Transverse colon (tissue), 4 donors: ENCODE data around the gene ART1. TPM values are rescaled to one million over a fixed set of nuclear protein-coding genes. Genes with fewer than 3 reads are reported as not detected.

Source experiments
- DNase-seq: peaks from one replicate; pipeline ENCODE4 v3.0.0-alpha.2; 2019
- H3K27ac ChIP-seq, 4 donors: fragments of 200-600 bp; sonication (generic); 2 replicates each; pipeline ENCODE4 v1.5.1; 2016 to 2018; ENCODE audit warnings: inconsistent platforms in 4 of 4
- H3K27me3 ChIP-seq: fragments of 200-600 bp; sonication (generic); 2 replicates; pipeline ENCODE4 v1.5.1; 2017; ENCODE audit warnings: inconsistent platforms
- H3K36me3 ChIP-seq, 4 donors: fragments of 200-600 bp; sonication (generic); 2 replicates each; pipeline ENCODE4 v1.5.1; 2017 to 2019; ENCODE audit warnings: inconsistent platforms in 4 of 4
- H3K4me1 ChIP-seq, 4 donors: fragments of 200-600 bp; sonication (generic); 2 replicates each; pipeline ENCODE4 v1.5.1; 2017 to 2020; ENCODE audit warnings: inconsistent platforms in 4 of 4
- H3K4me3 ChIP-seq, 4 donors: fragments of 200-600 bp; sonication (generic); 1 replicate in 1 of 4; 2 replicates in 3 of 4; pipeline versions ENCODE4 v1.5.1 to v1.6.1; 2017 to 2019; ENCODE audit warnings: inconsistent platforms in 4 of 4
- H3K9me3 ChIP-seq, 2 donors: fragments of 200-600 bp; sonication (generic); 2 replicates each; pipeline ENCODE4 v1.5.1; 2017 to 2019; ENCODE audit warnings: inconsistent platforms in 2 of 2
- CTCF ChIP-seq, 5 experiments: fragments of 200-600 bp in 3 of 5; fragments of 450-650 bp in 2 of 5; sonication (generic) in 3 of 5; IDR thresholded peaks; 1 replicate in 2 of 5; 2 replicates in 3 of 5; pipeline ENCODE4 v1.5.1; 2016 to 2017; ENCODE audit warnings: antibody characterized with exemption in 5 of 5, inconsistent platforms in 3 of 5, mild to moderate bottlenecking in 2 of 5, moderate library complexity in 1 of 5
- EP300 ChIP-seq: sonication (generic); formaldehyde crosslinking; IDR thresholded peaks from one replicate; pipeline ENCODE4 v1.6.1; 2017; ENCODE audit warnings: antibody characterized with exemption, low read depth
- POLR2A ChIP-seq: fragments of 450-650 bp; IDR thresholded peaks from one replicate; pipeline ENCODE4 v1.6.1; 2016; ENCODE audit warnings: antibody characterized with exemption, mild to moderate bottlenecking, moderate library complexity
- POLR2AphosphoS5 ChIP-seq, 3 donors: sonication (generic); formaldehyde crosslinking; IDR thresholded peaks; one replicate each; pipeline ENCODE4 v1.6.1; 2016; ENCODE audit warnings: antibody characterized with exemption in 3 of 3
- WGBS, 2 donors: methylation state at CpG; one replicate each; pipeline ENCODE4 v1.1.5; 2018; ENCODE audit warnings: low coverage in 1 of 2; 5-methylcytosine and 5-hydroxymethylcytosine counted together
- in situ Hi-C, 4 donors: fragments of 200-750 bp; cut with MboI; loops; one replicate each; pipeline versions ENCODE4 v1.15.0 to v1.15.1; 2017; ENCODE audit warnings: low sequenced_read_pairs in 3 of 4, low pct_ligation_motif_present in 1 of 4, low pct_unique_long_range_greater_than_20kb in 1 of 4
- intact Hi-C: fragments of 100-400 bp; cut with DNase I; formaldehyde crosslinking; loops from one replicate; pipeline ENCODE4 v1.15.1; 2023; ENCODE audit warnings: low total_unique reads
- total RNA-seq, 4 donors: library from RNA; depleted of rRNA; stranded (reverse); fragments of >200 nt; gene quantifications; one replicate each; pipeline ENCODE4 v1.1.0, GENCODE V29; 2016

The ART1 gene
- total RNA-seq, 4 donors from 2014 or later, result 3.3 to 3.7 TPM; not detected in 2

- intact Hi-C loops, result no loop called here
- Histone ChIP-seq H3K27ac (no peak overlapping the region), H3K9me3 (no peaks in the 10 kb centered on the region), H3K36me3 (peaks cover 0 to 81% (median 32%) of the 10 kb centered on the region in 4 donors), H3K4me3 (no peak overlapping the region), H3K27me3 (no peaks in the 10 kb centered on the region), H3K4me1 (no peaks in the 10 kb centered on the region)
- DNase-seq, result no peak
- TF ChIP-seq POLR2A (no peak), POLR2AphosphoS5 (IDR thresholded peaks at IDR 0.05) (no peak), CTCF (IDR thresholded peaks at IDR 0.05) (no peak), EP300 (no peak)
- 43 to 72% methylated on average over 2 to 4 of the region's 4 CpGs for WGBS, 2 donors
- in situ Hi-C loops, result no loop called here
These were observed 41.8 kb downstream of the ART1 start for GRCh38 chr11:3686751-3687150.

GRCh38 chr11:3700410-3700809 is 55.5 kb downstream of the ART1 start:
- peaks cover 0 to 84% (median 30%) of the 10 kb centered on the region in 4 donors for H3K36me3 ChIP-seq
- H3K27ac ChIP-seq, result no peak overlapping the region
- intact Hi-C loops (no loop called here), in situ Hi-C loops (no loop called here)
- TF ChIP-seq POLR2A, result no peak
- TF ChIP-seq POLR2AphosphoS5 (IDR thresholded peaks at IDR 0.05), result no peak
- no peak for TF ChIP-seq CTCF (IDR thresholded peaks at IDR 0.05)
- no peak for TF ChIP-seq EP300
- H3K9me3 ChIP-seq, result no peaks in the 10 kb centered on the region
- H3K27me3 ChIP-seq, result no peaks in the 10 kb centered on the region
- no peak for DNase-seq
- H3K4me1 ChIP-seq, result no peaks in the 10 kb centered on the region
- WGBS, 2 donors, result 92 to 95% methylated on average over 2 of the region's 2 CpGs
- H3K4me3 ChIP-seq, result no peak overlapping the region

GRCh38 chr11:3700910-3701309 is 56.0 kb downstream of the ART1 start:
- TF ChIP-seq POLR2AphosphoS5 (IDR thresholded peaks at IDR 0.05) (no peak), CTCF (IDR thresholded peaks at IDR 0.05) (no peak), EP300 (no peak), POLR2A (no peak)
- DNase-seq, result no peak
- Histone ChIP-seq H3K27me3 (no peaks in the 10 kb centered on the region), H3K27ac (no peak overlapping the region), H3K9me3 (no peaks in the 10 kb centered on the region), H3K4me3 (no peak overlapping the region), H3K4me1 (no peaks in the 10 kb centered on the region), H3K36me3 (peaks cover 0 to 83% (median 27%) of the 10 kb centered on the region in 4 donors)
- 89 to 97% methylated on average over 2 of the region's 2 CpGs for WGBS, 2 donors
- in situ Hi-C loops, result no loop called here
- intact Hi-C loops, result no loop called here

DNA sequence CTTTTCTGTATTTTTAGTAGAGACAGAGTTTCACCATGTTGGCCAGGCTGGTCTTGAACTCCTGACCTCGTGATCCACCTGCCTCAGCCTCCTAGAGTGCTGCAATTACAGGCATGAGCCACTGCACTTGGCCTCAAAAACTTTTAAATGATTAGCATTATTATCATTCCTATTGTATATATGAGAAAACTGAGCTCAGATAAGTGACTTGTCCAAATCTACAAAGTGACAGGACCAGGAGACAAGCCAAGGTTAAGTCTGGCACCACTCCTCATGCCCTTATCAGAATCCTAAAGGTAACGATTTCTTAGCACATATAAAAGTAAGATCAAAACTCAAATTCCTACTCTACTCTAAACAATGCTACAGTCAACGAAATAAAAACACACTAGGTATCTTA is 58.5 kb downstream of the ART1 start:
- H3K27me3 ChIP-seq, result no peaks in the 10 kb centered on the region
- no peaks in the 10 kb centered on the region for H3K9me3 ChIP-seq
- H3K4me3 ChIP-seq, result no peak overlapping the region
- TF ChIP-seq CTCF (IDR thresholded peaks at IDR 0.05), result no peak
- TF ChIP-seq EP300, result no peak
- TF ChIP-seq POLR2A, result no peak
- no peak for TF ChIP-seq POLR2AphosphoS5 (IDR thresholded peaks at IDR 0.05)
- H3K27ac ChIP-seq, result no peak overlapping the region
- 74 to 91% methylated on average over 2 to 3 of the region's 3 CpGs for WGBS, 2 donors
- peaks cover 0 to 71% (median 20%) of the 10 kb centered on the region in 4 donors for H3K36me3 ChIP-seq
- in situ Hi-C loops (no loop called here), intact Hi-C loops (no loop called here)
- no peak for DNase-seq
- H3K4me1 ChIP-seq, result no peaks in the 10 kb centered on the region
